ENCODE measurements around the gene PIRT.

PIRT gene

DNA sequence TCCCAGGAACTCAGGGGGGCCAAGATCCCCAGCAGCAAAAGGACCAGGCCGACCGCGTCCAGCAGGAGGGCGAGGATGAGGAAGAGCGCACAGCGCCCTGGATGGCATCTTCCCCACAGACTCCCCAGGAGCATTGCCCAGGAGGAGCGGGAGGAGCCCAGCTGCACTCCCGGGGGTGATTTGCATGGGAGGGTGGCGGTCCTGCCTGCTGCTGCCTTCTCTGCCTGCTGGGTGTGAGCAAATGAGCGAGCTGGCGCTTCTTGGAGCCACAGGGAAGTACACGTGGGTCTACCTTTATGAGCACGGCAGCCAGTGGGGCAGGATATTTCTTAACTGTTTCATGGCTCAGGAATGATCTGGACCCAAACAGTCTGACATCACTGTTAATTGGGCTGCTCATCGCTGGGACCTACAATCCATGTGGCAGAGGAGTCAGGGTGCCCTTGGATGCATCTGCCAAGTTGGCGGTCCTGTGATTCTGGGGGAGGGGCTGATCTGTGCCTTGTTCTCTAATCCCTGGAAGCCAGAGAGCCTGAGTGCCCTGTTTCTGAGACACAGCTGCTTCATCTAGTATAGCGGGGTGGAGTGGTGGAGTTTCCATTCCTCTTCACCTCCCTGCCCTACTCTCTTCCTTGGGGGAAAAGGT, 33.9 kb downstream of the PIRT start, which contains the start of gene TMEM238L:
TMEM238L (minus strand) TSS at position 270 of the 646 bp plus-strand sequence; CDS start at position 134, 136 bp downstream.
- H3K4me3 ChIP-seq (ENCODE audit: control insufficient read depth, low read depth, low read length) = no peak within 1 kb of the TSS
- DNase-seq (ENCODE audit: low read depth) = no peak
- TF ChIP-seq, protein P1, sequence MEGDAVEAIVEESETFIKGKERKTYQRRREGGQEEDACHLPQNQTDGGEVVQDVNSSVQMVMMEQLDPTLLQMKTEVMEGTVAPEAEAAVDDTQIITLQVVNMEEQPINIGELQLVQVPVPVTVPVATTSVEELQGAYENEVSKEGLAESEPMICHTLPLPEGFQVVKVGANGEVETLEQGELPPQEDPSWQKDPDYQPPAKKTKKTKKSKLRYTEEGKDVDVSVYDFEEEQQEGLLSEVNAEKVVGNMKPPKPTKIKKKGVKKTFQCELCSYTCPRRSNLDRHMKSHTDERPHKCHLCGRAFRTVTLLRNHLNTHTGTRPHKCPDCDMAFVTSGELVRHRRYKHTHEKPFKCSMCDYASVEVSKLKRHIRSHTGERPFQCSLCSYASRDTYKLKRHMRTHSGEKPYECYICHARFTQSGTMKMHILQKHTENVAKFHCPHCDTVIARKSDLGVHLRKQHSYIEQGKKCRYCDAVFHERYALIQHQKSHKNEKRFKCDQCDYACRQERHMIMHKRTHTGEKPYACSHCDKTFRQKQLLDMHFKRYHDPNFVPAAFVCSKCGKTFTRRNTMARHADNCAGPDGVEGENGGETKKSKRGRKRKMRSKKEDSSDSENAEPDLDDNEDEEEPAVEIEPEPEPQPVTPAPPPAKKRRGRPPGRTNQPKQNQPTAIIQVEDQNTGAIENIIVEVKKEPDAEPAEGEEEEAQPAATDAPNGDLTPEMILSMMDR (IDR thresholded peaks at IDR 0.05; ENCODE audit: control insufficient read depth, insufficient read depth, low read depth, low read length, missing control alignments) = no peak

DNA sequence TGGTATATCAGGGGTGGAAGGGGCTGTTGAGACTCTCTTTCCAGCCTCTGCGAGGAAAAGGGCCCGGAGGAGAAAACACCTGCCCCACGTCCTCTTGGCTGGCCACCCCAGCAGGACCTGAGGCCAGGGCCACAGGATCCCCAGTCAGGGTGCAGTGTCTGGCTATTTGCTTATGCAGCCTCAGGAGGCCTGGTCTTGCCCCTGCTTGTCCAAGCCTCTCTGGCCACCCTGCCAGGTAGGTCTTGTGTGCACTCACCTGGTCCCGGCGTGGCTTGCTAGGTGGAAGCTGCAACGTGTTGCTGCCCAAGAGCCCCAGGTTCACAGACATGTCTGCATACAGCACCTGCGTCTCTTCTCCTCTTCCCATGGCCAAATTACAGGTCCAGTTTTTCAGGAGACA, 34.5 kb downstream of the PIRT start:
- no peak overlapping the region for H3K4me3 ChIP-seq (ENCODE audit: control insufficient read depth, low read depth, low read length)
- DNase-seq (ENCODE audit: low read depth) = no peak
- TF ChIP-seq, protein P1 (IDR thresholded peaks at IDR 0.05; ENCODE audit: control insufficient read depth, insufficient read depth, low read depth, low read length, missing control alignments) = no peak

DNA sequence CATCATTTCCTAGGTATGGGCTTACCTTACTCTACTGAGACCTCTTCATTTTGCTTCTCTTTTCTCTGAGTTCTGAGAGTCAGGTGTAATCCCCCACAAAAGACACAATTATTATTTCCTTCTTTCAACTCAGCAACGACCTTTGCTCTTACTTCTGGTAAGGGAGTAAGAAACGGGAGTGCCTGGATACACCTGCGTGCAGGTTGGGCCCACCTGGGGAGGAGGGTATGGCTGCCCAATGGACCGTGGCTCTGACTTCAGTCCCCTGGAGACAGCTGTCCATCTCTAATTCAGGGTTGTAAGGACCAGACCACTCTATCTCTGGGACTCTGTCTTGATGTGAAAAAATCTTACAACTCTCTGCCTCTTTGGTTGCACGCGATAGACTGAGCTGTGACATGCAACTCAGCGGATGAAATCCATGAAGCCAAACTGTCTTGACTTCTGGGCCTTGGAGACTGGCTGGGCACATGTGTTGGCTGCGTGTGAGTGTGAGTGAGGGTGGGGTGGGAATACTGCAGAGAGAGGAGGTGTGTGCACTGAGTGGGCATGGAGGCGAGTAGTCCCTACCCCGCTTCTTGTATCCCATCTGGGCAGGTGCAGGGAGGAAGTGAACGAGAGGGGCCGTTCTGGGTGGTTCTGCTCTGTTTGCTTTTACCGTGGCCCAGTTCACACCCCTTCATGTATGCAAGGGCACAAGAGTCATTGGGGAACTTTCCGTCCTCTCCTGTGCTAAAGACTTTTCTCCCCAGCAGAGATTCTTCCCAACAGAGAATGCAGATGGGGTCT, 35.2 kb downstream of the PIRT start:
- no peak for DNase-seq (ENCODE audit: low read depth)
- no peak overlapping the region for H3K4me3 ChIP-seq (ENCODE audit: control insufficient read depth, low read depth, low read length)

DNA sequence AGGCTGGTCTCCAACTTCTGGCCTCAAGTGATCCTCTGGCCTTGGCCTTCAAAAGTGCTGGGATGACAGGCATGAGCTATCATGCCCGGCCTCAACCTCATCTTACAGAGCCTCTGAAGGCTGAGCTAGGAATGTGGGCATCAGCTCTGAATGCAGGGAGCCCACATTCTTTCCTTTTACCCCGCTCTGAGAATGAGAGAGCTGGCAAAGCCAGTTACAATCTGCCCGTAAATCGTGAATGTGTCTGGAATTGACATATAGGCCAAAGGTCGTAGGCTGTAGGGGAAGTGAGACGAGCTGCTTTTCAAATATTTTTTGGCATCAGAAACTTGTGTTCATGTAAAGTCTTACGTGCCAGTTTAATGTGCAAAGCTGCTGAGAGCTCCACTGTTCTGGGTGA, 38.5 kb downstream of the PIRT start:
- H3K4me3 ChIP-seq (ENCODE audit: control insufficient read depth, low read depth, low read length) = no peak overlapping the region
- TF ChIP-seq, protein P1 (IDR thresholded peaks at IDR 0.05; ENCODE audit: control insufficient read depth, insufficient read depth, low read depth, low read length, missing control alignments) = no peak
- no peak for DNase-seq (ENCODE audit: low read depth)

More for the DNA sequence above, 35.2 kb downstream of the PIRT start:
- TF ChIP-seq, protein P1 (IDR thresholded peaks at IDR 0.05; ENCODE audit: control insufficient read depth, insufficient read depth, low read depth, low read length, missing control alignments) = no peak

DNA sequence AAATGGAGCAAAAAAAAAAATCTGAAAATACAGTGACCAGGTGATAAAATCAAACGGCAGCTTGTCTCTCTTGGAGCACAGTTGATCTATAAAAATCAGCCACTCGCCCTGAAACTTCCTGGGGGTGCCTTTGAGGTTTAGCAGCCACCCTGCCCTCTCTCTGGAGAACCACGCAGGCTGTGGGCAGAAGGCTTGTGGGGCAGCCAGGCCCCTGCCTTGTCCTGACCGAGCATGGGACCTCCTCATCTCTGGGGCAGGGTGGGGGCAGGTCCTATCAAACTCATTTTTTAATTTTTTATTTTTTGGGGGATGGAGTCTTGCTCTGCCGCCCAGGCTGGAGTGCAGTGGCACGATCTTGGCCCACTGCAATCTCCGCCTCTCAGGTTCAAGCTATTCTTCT, 39.0 kb downstream of the PIRT start:
- no peak overlapping the region for H3K4me3 ChIP-seq (ENCODE audit: control insufficient read depth, low read depth, low read length)
- no peak for DNase-seq (ENCODE audit: low read depth)
- TF ChIP-seq, protein P1 (IDR thresholded peaks at IDR 0.05; ENCODE audit: control insufficient read depth, insufficient read depth, low read depth, low read length, missing control alignments) = no peak

DNA sequence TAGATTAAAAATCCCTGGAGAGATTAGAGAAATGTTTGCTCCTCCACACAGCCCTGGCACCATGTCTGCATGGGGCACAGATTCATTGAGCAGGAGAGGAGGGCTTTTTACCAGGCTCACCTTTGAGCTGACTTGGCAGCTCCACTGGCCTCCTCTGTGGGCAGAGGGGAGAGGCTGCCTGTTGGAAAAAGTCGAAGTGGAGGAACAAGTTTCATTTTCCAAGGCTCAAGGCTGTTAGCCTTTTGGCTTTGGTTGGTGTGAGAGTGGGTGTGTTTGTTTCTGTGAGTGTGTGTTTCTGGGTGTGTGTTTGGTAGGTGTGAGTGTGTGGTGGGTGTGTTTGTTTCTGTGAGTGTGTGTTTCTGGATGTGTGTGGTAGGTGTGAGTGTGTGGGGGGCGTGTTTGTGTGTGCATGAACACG, 39.5 kb downstream of the PIRT start:
- no peak for DNase-seq (ENCODE audit: low read depth)
- H3K4me3 ChIP-seq (ENCODE audit: control insufficient read depth, low read depth, low read length) = no peak overlapping the region
- TF ChIP-seq, protein P1 (IDR thresholded peaks at IDR 0.05; ENCODE audit: control insufficient read depth, insufficient read depth, low read depth, low read length, missing control alignments) = no peak

Measured in AG09309 (cell line).